ENCODE results near the gene TGIF1.

DNA sequence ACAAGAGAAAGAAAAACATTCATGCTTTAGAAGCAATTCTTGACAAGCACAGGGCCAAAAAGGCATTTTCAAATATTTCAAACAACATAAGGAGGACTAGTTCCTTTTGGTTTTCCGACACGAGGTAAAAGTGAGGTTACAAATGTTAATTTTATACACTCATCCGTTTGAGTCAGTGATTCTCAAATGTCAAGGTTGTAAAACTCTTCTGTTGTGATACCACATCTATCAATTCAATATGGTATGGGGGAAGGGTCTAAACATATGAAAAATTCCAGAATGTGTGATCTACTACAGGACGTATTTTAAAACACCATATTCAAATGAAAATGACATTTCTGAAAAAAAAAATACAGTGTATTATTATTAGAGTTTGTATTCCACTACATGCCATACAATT, 52.7 kb downstream of the TGIF1 start:
- no peak for TF ChIP-seq NFE2L2 (IDR thresholded peaks at IDR 0.05; ENCODE audit: low read depth, low read length)
- TF ChIP-seq POLR2A (IDR thresholded peaks at IDR 0.05; ENCODE audit: low read depth, low read length), result no peak

Measured in IMR-90 (cell line).